ENCODE data around the gene UQCRQ. TPM values are rescaled to one million over a fixed set of nuclear protein-coding genes. Genes with fewer than 3 reads are reported as not detected.

The UQCRQ gene
- total RNA-seq, 4 donors from 2014 or later = 59.2 to 235 (median 118) TPM

DNA sequence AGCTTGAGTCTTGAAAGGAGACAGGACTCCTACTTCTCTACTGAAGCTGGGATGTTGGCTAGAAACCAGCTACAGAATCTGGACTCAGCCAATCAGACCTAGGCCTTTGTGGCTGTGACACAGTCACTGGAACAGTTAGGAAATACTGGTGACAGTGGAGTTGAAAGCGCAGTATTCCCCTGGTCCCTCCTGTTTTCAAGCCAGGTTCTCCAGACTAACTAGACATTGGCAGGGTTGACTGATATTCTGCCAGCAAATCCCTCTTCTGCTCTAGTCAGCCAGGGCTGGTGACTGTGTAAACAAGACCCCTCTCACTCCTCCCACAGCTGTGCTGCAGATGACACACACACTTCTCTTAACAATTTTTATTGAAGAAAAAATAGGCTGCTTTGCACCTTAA, 44.7 kb upstream of the UQCRQ start:
- no peaks in the 10 kb centered on the region for H3K27me3 ChIP-seq
- no peak overlapping the region for H3K27ac ChIP-seq
- peak; percentile 74 to 75 for DNase-seq
- H3K9me3 ChIP-seq = no peaks in the 10 kb centered on the region
- 25 to 64% methylated on average over 1 of the region's 1 CpG for WGBS, 2 donors
- no peaks in the 10 kb centered on the region for H3K36me3 ChIP-seq
- TF ChIP-seq POLR2A (IDR thresholded peaks at IDR 0.05) = no peak
- TF ChIP-seq, protein P1, sequence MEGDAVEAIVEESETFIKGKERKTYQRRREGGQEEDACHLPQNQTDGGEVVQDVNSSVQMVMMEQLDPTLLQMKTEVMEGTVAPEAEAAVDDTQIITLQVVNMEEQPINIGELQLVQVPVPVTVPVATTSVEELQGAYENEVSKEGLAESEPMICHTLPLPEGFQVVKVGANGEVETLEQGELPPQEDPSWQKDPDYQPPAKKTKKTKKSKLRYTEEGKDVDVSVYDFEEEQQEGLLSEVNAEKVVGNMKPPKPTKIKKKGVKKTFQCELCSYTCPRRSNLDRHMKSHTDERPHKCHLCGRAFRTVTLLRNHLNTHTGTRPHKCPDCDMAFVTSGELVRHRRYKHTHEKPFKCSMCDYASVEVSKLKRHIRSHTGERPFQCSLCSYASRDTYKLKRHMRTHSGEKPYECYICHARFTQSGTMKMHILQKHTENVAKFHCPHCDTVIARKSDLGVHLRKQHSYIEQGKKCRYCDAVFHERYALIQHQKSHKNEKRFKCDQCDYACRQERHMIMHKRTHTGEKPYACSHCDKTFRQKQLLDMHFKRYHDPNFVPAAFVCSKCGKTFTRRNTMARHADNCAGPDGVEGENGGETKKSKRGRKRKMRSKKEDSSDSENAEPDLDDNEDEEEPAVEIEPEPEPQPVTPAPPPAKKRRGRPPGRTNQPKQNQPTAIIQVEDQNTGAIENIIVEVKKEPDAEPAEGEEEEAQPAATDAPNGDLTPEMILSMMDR (IDR thresholded peaks at IDR 0.05) = no peak
- no peak overlapping the region for H3K4me3 ChIP-seq (replicated peaks in 1 of 3)
- H3K4me1 ChIP-seq = peaks cover 3 to 12% of the 10 kb centered on the region in 2 donors
- intact Hi-C loops (cut with DNase I) = loop anchor here (10.0 kb wide), 3 partner anchors 77 to 437 kb away; partner anchors contain the start of gene CCNI2

DNA sequence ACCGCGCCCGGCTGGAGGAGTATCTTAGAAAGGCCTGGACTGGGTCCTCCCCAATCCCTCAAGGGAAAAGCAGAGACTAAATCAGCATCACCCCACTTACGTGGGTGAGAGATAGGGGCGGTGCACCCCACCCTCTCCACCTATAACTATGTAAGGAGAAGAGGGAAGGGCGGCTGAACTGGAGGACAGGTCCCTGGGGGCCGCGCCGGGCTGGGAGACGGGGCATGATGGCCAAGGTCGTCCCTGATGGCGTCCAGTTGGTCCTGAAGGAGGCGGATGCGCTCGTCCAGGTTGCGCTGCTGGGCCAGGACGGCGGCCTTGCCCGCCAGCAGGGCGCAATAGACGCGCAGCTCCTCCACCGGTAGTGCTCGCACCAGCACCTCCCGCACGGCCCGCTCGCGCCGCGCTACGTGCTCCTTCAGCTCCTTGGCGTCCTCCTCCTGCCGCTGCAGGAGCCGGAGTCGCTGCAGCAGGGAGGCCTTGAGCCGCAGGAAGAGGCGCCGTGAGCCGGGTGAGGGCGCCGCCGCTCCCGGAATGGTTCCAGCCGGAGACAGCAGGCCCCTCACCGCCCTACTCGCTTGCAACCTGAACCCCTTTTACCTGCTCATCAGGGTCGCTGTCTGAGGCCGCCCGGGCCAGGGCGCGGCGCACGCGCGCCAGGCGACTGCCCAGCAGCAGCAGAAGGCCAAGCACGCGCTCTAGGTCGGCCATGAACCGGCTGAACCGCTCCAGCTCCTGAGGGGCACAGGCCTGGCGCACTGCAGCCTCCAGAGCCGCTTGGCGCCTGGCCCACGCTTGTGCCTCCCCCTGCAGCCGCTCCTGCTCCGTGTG, 43.6 kb upstream of the UQCRQ start:
- WGBS, 2 donors = 54 to 56% methylated on average over 15 to 25 of the region's 68 CpGs
- intact Hi-C loops (cut with DNase I) = loop anchor here (10.0 kb wide), 3 partner anchors 78 to 438 kb away; partner anchors contain the start of gene CCNI2
- H3K36me3 ChIP-seq = no peaks in the 10 kb centered on the region
- peak in 1 of 2 donors; percentile 8 for TF ChIP-seq POLR2A (IDR thresholded peaks at IDR 0.05)
- TF ChIP-seq, protein P1 (IDR thresholded peaks at IDR 0.05) = peak in 1 of 6 experiments; percentile 3
- H3K9me3 ChIP-seq = no peaks in the 10 kb centered on the region
- no peak overlapping the region for H3K4me3 ChIP-seq (replicated peaks in 1 of 3)
- peaks cover 3 to 12% of the 10 kb centered on the region in 2 donors for H3K4me1 ChIP-seq
- DNase-seq = peak; percentile 61 to 67
- no peaks in the 10 kb centered on the region for H3K27me3 ChIP-seq
- no peak overlapping the region for H3K27ac ChIP-seq

DNA sequence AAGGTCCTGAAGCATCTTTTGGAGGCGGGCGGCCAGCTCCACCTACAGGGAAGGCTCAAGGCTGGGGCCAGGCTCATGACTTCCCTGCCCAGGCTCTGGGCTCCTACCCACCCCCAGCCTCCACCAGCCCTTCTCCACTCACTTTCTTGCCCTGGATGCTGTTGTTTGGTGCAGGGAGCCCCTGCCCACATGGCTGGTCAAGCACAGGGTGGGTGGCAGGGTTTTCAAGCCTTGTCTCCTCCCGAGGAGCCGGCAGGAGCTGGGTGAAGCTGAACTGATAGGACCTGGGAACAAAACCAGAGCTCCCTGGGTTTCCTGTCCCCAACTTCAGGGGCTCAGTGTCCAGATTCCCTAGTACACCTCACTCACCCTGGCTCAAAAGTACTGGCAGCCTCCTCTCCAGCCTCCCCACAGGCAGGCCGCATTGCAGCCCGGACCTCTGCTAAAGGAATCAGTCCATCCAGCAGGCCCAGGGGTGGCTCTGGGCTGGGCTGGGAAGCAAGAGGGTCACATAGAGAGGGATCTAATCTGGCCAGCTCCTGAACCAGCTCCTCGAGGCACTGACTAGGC, 42.9 kb upstream of the UQCRQ start:
- TF ChIP-seq POLR2A (IDR thresholded peaks at IDR 0.05) = no peak
- TF ChIP-seq, protein P1 (IDR thresholded peaks at IDR 0.05) = no peak
- intact Hi-C loops (cut with DNase I) = loop anchor here (10.0 kb wide), 3 partner anchors 79 to 439 kb away; partner anchors contain the start of gene CCNI2
- no peaks in the 10 kb centered on the region for H3K27me3 ChIP-seq
- H3K4me1 ChIP-seq = peaks cover 3 to 12% of the 10 kb centered on the region in 2 donors
- H3K4me3 ChIP-seq (replicated peaks in 1 of 3) = no peak overlapping the region
- 79 to 90% methylated on average over 3 to 7 of the region's 7 CpGs for WGBS, 2 donors
- no peaks in the 10 kb centered on the region for H3K9me3 ChIP-seq
- H3K27ac ChIP-seq = no peak overlapping the region
- no peak for DNase-seq
- no peaks in the 10 kb centered on the region for H3K36me3 ChIP-seq

DNA sequence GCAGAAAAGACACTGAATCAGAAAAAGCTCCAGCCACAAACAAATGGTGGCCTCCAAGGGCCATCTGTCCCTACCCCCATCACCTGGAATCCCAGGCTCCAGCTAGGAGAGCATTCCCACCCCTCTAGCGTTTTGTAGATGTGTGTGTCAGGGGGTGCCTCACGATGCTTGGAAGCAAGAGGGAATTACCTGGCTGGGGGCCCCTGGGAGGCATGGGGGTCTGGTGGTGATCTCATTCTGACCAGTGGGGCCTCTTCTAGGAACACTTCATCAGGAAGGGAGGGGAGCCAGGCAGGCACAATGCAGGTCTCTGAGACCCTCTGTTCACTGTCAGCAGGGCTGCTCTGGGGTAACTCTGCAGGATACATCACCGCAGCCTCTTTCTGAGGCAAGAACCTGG, 42.0 kb upstream of the UQCRQ start:
- Histone ChIP-seq H3K36me3 (no peaks in the 10 kb centered on the region), H3K27me3 (no peaks in the 10 kb centered on the region), H3K27ac (no peak overlapping the region), H3K4me1 (peaks cover 9 to 19% of the 10 kb centered on the region in 2 donors), H3K4me3 (replicated peaks in 1 of 3) (no peak overlapping the region), H3K9me3 (no peaks in the 10 kb centered on the region)
- DNase-seq = no peak
- TF ChIP-seq, protein P1 (IDR thresholded peaks at IDR 0.05) = no peak
- no peak for TF ChIP-seq POLR2A (IDR thresholded peaks at IDR 0.05)
- 93 to 94% methylated on average over 3 of the region's 3 CpGs for WGBS, 2 donors
- intact Hi-C loops (cut with DNase I) = loop anchor here (10.0 kb wide), 3 partner anchors 80 to 440 kb away; partner anchors contain the start of gene CCNI2

Measured in thyroid gland (tissue), 4 donors.